Activated effector memory CD4-positive, alpha-beta T cell treated with Interleukin-2 at 50 U/mL for 16 hours (primary cell): ENCODE results near the gene STX18.
"Not testable (repeated sequence)": the region's sequence is repeated elsewhere in the genome, so short reads cannot be mapped to it uniquely, and the experiment has no call there.

Experiments
- DNase-seq: peaks from one replicate; pipeline ENCODE4 v3.0.0-alpha.2; 2020

Gene STX18

GRCh38 chr4:4552042-4552441, 10.2 kb upstream of the STX18 start:
- not testable (repeated sequence) for DNase-seq

GRCh38 chr4:4550161-4550560, 8.3 kb upstream of the STX18 start:
- DNase-seq: not testable (repeated sequence)

DNA sequence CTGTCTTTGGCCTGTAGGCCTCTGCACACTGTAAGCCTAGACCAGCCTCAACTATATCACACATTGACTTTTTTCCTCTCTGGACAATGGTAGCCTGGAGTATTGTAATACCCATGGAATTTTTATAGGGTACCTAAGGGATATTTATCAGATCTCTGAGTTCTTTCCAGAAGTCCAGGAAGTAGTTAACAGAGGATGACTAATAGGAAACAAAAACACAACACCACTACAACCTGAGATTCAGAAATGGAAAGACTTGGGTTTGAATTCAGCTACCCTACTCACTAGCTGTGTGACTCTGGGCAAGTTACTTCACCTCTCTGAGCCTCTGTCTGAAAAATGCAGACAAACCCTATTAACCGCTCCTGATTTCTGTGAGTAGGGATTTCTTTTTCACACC, 7.7 kb upstream of the STX18 start:
- DNase-seq: no peak

DNA sequence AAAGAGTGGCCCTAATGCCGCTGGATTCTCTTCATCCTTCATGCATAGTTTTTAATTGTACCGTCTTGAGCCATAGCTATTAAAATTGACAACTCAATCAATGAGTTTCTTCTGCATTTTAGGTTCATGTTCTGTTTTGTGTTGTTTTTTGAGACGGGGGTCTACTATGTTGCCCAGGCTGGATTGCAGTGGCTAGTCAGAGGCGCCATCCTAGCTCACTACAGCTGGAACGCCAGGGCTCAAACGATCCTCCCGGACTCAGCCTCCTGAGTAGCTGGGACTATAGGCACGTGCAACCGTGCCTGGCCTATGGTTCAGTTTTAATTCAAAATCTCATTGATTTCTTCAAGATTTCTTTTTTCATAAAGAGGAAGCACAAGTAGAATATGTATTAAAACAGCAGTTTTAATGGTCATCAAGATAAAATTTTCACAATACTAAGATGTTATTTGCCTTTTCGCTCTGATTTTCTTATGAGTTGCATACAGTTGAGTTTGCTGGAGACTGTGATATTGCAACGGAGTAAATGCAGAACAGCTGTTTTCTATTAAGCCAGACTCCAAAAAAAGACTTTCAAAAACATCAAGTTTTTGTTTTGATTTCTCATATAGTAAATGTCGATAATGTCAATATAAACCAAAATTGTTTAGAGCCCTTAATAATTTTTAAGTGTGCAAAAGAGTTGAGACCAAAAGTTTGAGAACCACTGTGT, 1.1 kb upstream of the STX18 start:
- no peak for DNase-seq

- DNase-seq: no peak
These were observed 712 bp downstream of the STX18 start for GRCh38 chr4:4541040-4541631.

DNA sequence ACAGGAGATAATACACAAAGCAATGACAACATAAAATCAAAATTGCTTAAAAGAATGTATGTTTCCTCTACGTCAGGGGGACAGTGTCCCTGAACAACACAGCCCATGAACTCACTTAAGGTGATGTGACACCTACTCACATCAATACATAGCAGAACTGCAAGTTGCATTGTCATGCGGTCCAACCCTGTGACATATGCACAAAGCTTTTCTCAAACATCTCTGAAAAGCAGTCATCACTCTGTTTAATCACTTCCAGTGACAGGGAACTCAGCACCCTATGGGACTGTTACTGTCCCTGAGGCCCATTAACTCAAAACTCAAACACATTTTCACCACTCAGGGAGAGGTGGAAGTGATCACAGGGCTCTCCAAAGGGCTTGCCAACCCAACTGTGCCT, 2.4 kb downstream of the STX18 start:
- no peak for DNase-seq

- DNase-seq: no peak
These were observed 6.3 kb downstream of the STX18 start for GRCh38 chr4:4535590-4535989.

GRCh38 chr4:4534515-4535145, 7.2 kb downstream of the STX18 start:
- no peak for DNase-seq

GRCh38 chr4:4533461-4534169, 8.2 kb downstream of the STX18 start:
- DNase-seq: no peak

GRCh38 chr4:4532371-4533154, 9.3 kb downstream of the STX18 start:
- DNase-seq: no peak

DNA sequence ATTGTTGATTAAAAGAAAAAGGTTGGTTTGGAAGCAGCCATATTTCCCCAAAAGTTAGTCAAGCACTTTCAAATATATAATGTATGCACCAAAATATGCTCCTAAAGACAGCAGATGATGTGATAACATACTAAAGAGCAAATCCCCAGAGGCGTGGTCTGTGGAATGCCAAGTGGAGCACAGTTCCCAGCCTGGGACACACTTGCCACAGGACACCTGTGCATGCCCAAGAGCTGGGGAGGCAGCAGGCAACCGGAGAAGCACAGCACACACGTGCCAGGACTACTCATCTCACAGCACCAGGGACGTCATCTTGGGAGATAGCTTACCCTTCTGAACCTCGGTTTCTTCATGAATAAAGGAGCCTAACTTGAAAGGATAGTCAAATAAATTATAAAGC, 12.5 kb downstream of the STX18 start:
- no peak for DNase-seq

DNA sequence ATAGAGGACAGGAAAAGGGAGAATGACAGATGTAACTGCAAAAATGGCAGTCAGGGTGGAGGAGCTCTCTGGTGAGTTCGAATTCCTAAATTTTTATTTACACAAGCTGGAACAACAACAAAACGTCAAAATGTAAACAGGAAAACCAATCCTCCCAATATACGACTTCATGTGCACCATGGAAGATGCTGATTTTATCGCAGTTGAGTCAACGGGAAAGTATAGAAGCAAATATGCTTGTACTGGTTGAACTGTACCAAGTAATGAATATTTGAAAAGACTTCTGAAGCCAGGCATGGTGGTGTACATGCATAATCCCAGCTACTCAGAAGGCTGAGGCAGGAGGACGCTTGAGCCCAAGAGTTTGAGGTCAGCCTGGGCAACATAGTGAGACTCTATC, 15.4 kb downstream of the STX18 start:
- no peak for DNase-seq

DNA sequence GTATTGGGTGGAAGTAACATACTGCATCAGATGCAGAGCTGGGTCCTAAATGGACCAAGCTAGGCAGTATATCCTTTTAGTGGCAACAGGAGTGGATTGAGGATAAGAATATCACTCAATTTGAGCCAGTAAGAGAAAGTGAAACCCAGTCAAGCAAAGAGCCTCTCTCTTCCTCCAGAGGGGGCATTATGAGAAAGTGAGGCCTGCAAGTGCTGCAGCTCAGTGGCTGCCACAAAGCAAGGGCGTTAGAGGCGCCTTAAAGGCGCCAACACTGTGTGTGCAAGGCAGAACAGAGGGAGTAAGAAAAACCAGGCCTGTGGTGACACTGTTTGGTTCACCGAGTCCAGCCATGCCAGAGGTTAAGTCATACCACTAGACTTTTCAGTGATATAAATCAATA, 17.5 kb downstream of the STX18 start:
- DNase-seq: no peak

GRCh38 chr4:4521731-4522130, 20.1 kb downstream of the STX18 start:
- DNase-seq: no peak

GRCh38 chr4:4521136-4521535, 20.7 kb downstream of the STX18 start:
- DNase-seq: no peak

- no peak for DNase-seq
These were observed 22.5 kb downstream of the STX18 start for GRCh38 chr4:4519297-4519894.

- DNase-seq: no peak
These were observed 23.1 kb downstream of the STX18 start for GRCh38 chr4:4518747-4519146.

DNA sequence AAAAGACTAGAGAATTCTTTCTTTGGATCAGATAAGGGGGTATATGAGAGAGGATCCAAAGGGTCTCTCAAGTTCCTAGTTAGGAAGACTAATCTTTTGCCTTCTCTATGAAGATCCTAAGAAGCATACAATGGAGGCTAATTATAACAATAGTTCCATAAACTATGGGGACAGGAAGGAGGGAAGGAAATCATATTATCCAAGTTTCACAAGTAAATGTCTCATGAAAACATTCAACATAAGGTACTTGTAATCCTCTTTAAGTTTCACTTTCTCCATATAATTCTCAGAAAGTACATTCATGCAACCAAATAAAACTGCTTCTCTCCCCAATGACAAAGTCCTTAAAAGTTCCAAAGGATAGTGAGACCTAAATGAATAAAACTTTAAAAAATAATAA, 27.1 kb downstream of the STX18 start:
- DNase-seq: no peak

DNA sequence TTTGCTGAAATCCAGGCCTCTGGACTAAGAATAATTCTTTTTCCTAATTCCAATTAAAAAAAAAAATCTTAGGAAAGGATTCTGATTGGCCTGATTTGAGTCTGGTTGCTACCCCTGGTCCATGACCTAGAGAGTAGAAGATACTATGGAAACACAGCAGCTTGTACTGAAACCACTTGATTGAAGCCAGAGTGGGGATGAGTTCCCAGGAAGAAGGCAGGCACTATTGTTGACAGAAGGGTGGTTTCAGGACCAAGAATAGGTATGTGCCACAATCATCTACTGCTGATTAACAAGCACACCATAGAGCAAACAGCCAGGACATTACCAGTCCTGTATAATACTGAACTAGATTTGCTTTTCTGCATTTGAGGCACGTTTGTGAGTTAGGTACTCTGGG, 29.6 kb downstream of the STX18 start:
- DNase-seq: no peak

DNA sequence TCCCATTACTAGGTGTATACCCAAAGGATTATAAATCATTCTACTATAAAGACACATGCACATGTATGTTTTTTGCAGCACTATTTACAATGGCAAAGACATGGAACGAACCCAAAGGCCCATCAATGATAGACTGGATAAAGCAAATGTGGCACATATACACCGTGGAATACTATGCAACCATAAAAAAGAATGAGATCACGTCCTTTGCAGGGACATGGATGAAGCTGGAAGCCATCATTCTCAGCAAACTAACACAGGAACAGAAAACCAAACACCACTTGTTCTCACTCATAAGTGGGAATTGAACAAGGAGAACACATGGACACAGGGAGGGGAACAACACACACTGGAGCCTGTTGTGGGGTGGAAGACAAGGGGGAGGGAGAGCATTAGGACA, 31.2 kb downstream of the STX18 start:
- DNase-seq: not testable (repeated sequence)

DNA sequence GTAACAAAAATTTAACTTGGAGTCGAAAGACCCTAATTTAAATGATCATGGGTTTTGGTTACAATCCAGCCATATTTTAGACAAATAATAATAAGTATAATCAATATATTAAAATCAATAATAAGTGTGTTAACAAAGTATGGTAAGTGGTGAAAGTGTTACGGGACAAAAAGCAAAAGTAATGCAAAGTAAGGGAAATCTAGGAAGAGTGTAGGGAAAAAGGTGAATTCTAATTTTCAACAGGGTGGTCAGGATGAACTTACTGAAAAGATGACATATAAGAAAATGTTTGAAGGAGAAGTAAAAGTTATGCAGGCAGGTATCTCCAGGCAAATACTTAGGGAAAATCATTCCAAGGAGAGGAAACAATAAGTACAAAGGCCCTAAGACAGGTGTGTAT, 32.3 kb downstream of the STX18 start:
- DNase-seq: no peak

- no peak for DNase-seq
These were observed 33.9 kb downstream of the STX18 start for GRCh38 chr4:4507923-4508322.

- DNase-seq: no peak
These were observed 34.4 kb downstream of the STX18 start for GRCh38 chr4:4507403-4507802.
